Heart left ventricle (tissue), 13 donors: Measurements from ENCODE around the gene CARS1.

Experiments used
- CTCF ChIP-seq, 12 donors: fragments of 200-600 bp; sonication (generic) in 4 of 12; IDR thresholded peaks; one replicate each; pipeline versions ENCODE4 v1.5.0 to v1.8.0; 2018 to 2022; ENCODE audit warnings: antibody characterized with exemption in 12 of 12, mild to moderate bottlenecking in 5 of 12
- POLR2A ChIP-seq, 2 donors: fragments of 450-650 bp; IDR thresholded peaks; one replicate each; pipeline ENCODE4 v1.6.1; 2017; ENCODE audit warnings: antibody characterized with exemption in 2 of 2, mild to moderate bottlenecking in 2 of 2, moderate library complexity in 2 of 2
- donor health status: ischemic (EF 13 %, LVEDD 7.1; RV severe dilation, severe dysfunction).
- donor health status: DM: no; HTN: yes; CAD: no.
- donor health status: DM: no; HTN: no; CAD: no.
- donor health status: ischemic (EF 25% LVEDD 6.9; RV normal size, moderate dysfunction).
- donor health status: ischemic (EF 25% LVEDD 5.7; RV mildly dilated, moderate dysfunction).
- donor health status: ischemic (EF 35%, LVEDD 5.7; RV mildly dilated, moderate dysfunction).
- donor health status: nonischemic (EF 11% LVEDD 7.7; RV severe dilation, severe dysfunction).
- donor health status: DM: yes; HTN: yes; CAD: no.
- donor health status: PGD.
- donor health status: ischemic (EF 29% LVEDD 5.4; RV normal size, mild dysfunction).
- donor health status: nonischemic (EF 23%, LVEDD 6.1; RV moderate dilation, normal function).

- TF ChIP-seq CTCF (IDR thresholded peaks at IDR 0.05) (no peak), POLR2A (IDR thresholded peaks at IDR 0.05) (no peak)
These were observed 32.2 kb upstream of the CARS1 start for GRCh38 chr11:3089236-3090061.
